ENCODE results near the gene FAHD1.

DNA sequence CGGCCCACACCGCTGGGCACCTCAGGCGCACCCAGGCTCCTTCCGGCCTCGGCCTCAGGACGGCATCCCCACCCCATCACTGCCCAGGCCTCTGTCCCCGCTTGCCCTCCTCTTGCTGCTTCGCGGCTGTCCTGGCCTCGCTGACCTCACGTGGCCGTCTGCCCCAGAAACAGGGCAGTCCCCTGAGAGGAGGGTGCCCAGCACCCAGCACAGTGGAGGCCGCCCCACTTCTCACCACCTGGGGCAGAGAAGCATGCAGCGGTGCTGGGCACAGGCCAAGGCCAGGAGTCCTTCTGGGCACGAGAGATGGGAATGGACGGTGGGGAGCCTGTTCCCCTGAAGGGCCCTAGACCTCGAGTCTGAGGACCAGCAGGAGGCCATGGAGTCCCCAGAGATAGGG, 9.3 kb upstream of the FAHD1 start:
- TF ChIP-seq, protein P1, sequence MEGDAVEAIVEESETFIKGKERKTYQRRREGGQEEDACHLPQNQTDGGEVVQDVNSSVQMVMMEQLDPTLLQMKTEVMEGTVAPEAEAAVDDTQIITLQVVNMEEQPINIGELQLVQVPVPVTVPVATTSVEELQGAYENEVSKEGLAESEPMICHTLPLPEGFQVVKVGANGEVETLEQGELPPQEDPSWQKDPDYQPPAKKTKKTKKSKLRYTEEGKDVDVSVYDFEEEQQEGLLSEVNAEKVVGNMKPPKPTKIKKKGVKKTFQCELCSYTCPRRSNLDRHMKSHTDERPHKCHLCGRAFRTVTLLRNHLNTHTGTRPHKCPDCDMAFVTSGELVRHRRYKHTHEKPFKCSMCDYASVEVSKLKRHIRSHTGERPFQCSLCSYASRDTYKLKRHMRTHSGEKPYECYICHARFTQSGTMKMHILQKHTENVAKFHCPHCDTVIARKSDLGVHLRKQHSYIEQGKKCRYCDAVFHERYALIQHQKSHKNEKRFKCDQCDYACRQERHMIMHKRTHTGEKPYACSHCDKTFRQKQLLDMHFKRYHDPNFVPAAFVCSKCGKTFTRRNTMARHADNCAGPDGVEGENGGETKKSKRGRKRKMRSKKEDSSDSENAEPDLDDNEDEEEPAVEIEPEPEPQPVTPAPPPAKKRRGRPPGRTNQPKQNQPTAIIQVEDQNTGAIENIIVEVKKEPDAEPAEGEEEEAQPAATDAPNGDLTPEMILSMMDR (IDR thresholded peaks at IDR 0.05), result no peak
- TF ChIP-seq POLR2A (IDR thresholded peaks at IDR 0.05), result no peak
- TF ChIP-seq POLR2AphosphoS5 (IDR thresholded peaks at IDR 0.05), result no peak
- TF ChIP-seq EP300 (IDR thresholded peaks at IDR 0.05), result no peak
